HG02759 (cell line): ENCODE results near the gene TMIE.

Experiments
- ATAC-seq: cut with Tn5 transposase; IDR thresholded peaks from one replicate; pipeline ENCODE4 v1.9.1; 2021; ENCODE audit warnings: mild to moderate bottlenecking, moderate library complexity; ENCODE audit not compliant: unreplicated experiment

The TMIE gene

GRCh38 chr3:46756642-46757041 lies 55.5 kb downstream of the TMIE start:
- no peak for ATAC-seq

- no peak for ATAC-seq
These were observed 58.3 kb downstream of the TMIE start for GRCh38 chr3:46759239-46760167.
